ENCODE measurements around the gene CYREN.

DNA sequence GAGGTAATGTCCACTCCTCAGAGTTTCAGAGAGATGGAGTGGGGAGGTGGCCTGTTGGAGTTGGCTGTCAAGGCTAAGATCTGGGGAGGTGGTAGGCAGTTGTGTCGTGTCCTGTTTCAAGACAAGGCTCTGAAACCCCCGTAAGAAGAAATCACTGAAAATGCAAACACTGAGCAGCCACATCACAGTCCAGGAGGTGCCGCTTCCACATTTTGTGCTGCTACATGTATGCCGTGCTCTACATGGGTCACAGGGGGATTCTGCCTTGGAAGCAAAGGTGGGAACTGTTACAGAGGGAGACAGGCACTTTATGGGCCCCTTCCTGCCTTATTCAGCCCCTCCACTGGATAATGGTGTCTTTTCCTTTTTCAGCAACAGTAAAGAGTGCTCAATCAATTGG is 28.9 kb upstream of the CYREN start:
- TF ChIP-seq, protein P1, sequence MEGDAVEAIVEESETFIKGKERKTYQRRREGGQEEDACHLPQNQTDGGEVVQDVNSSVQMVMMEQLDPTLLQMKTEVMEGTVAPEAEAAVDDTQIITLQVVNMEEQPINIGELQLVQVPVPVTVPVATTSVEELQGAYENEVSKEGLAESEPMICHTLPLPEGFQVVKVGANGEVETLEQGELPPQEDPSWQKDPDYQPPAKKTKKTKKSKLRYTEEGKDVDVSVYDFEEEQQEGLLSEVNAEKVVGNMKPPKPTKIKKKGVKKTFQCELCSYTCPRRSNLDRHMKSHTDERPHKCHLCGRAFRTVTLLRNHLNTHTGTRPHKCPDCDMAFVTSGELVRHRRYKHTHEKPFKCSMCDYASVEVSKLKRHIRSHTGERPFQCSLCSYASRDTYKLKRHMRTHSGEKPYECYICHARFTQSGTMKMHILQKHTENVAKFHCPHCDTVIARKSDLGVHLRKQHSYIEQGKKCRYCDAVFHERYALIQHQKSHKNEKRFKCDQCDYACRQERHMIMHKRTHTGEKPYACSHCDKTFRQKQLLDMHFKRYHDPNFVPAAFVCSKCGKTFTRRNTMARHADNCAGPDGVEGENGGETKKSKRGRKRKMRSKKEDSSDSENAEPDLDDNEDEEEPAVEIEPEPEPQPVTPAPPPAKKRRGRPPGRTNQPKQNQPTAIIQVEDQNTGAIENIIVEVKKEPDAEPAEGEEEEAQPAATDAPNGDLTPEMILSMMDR (optimal IDR thresholded peaks at IDR 0.05 in 1 of 3, IDR thresholded peaks at IDR 0.05 in 1 of 3, conservative IDR thresholded peaks at IDR 0.05 in 1 of 3; ENCODE audit: extremely low read depth in 1 of 3, insufficient read depth in 2 of 3, low read length in 3 of 3) = no peak
- no peak for TF ChIP-seq EZH2 (IDR thresholded peaks at IDR 0.05; ENCODE audit: low read length)
